Type B pancreatic cell (in vitro differentiated cells): ENCODE measurements around the gene ETV6. TPM values are rescaled to one million over a fixed set of nuclear protein-coding genes. Genes with fewer than 3 reads are reported as not detected.

Experiments used
- DNase-seq: peaks from one replicate; pipeline ENCODE4 v3.0.0; 2021; ENCODE audit warnings: mixed read lengths; ENCODE audit not compliant: unreplicated experiment; ENCODE audit errors: extremely low spot score
- H3K27ac Mint-ChIP-seq: 2 replicates; pipeline ENCODE4 v1.8.0; 2021; ENCODE audit warnings: mild to moderate bottlenecking, mixed read lengths
- H3K27me3 Mint-ChIP-seq: 2 replicates; pipeline ENCODE4 v1.8.0; 2021; ENCODE audit warnings: mixed read lengths
- H3K36me3 Mint-ChIP-seq: 2 replicates; pipeline ENCODE4 v1.8.0; 2021; ENCODE audit warnings: mixed read lengths
- H3K4me1 Mint-ChIP-seq: one replicate; pipeline ENCODE4 v1.8.0; 2021; ENCODE audit warnings: mixed read lengths; ENCODE audit not compliant: unreplicated experiment
- H3K4me3 Mint-ChIP-seq: 2 replicates; pipeline ENCODE4 v1.8.0; 2021; ENCODE audit warnings: mild to moderate bottlenecking, mixed read lengths
- H3K9me3 Mint-ChIP-seq: 2 replicates; pipeline ENCODE4 v1.8.0; 2021; ENCODE audit warnings: mixed read lengths
- total RNA-seq: library from RNA; stranded (reverse); gene quantifications from 2 replicates; pipeline ENCODE4 v1.2.1, GENCODE V29; 2021; ENCODE audit warnings: low replicate concordance
- TF ChIP-seq, protein P1 (sequence below): fragments of 200-600 bp; sonication (generic); conservative IDR thresholded peaks from 2 replicates; pipeline ENCODE4 v1.5.0; 2021; ENCODE audit warnings: antibody characterized with exemption, mild to moderate bottlenecking

ETV6 gene
- total RNA-seq, 1 donor from 2014 or later: 26.5 TPM

DNA sequence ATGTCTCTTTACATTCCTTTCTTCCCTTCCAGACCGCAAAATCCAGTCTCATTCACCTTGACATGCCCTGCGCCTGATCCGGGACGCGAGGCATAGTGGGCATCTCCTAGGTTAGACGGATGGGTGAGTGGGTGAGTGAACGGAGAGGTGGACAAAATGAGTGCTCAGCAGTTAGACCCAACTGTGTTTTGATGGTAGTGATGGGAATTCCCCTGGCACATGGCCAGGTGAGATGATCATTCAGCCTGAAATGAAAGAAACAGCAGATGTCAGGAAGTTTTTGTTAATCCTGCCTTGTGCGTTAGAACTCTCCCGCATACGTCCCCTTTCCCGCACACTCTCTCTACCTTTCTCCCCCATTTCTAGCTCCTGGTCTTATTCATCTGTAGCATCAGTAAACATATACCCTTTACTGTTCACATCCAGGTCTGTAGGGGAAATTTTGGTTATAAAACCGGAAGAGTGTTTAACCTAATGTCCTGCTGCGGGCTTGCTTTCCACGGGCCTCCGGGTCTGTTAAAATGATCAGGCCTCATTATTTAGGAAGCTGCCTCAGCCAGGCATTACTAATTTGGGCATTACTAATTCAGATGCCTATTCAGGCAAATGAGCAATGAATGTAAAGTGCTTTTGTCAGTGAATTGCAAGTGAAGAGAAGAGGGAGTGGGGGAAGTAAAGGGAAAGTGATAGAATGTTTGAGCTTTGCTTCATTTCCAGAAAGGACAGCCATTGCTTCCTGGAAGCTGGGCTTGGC, 172.8 kb downstream of the ETV6 start:
- Mint-ChIP-seq H3K4me1 (peaks cover 25% of the 10 kb centered on the region), H3K36me3 (peaks cover 30% of the 10 kb centered on the region), H3K27me3 (no peaks in the 10 kb centered on the region), H3K4me3 (no peak overlapping the region), H3K9me3 (no peaks in the 10 kb centered on the region), H3K27ac (peak overlapping the region; percentile 62)
- TF ChIP-seq, protein P1, sequence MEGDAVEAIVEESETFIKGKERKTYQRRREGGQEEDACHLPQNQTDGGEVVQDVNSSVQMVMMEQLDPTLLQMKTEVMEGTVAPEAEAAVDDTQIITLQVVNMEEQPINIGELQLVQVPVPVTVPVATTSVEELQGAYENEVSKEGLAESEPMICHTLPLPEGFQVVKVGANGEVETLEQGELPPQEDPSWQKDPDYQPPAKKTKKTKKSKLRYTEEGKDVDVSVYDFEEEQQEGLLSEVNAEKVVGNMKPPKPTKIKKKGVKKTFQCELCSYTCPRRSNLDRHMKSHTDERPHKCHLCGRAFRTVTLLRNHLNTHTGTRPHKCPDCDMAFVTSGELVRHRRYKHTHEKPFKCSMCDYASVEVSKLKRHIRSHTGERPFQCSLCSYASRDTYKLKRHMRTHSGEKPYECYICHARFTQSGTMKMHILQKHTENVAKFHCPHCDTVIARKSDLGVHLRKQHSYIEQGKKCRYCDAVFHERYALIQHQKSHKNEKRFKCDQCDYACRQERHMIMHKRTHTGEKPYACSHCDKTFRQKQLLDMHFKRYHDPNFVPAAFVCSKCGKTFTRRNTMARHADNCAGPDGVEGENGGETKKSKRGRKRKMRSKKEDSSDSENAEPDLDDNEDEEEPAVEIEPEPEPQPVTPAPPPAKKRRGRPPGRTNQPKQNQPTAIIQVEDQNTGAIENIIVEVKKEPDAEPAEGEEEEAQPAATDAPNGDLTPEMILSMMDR: no peak
- no peak for DNase-seq

DNA sequence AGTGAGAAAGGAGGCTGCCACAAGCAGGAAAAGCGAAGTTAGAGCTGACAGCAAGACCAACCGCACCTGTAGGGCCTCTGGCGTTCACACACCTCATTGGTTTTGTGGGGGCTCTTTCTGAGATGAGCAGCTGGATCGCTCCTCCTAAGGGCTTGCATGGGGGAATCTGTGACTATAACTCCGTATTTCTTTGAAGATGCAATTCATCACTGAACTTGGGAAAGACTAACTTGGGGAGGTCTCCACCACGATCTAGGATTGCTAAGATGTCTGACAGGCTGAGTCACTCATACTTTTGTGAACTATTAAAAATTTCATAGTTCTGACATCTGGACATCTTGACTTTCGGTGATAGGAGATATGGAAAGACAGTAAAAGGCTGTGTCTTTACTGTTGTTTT, 173.6 kb downstream of the ETV6 start:
- Mint-ChIP-seq H3K4me3 (no peak overlapping the region), H3K27ac (no peak overlapping the region), H3K27me3 (no peaks in the 10 kb centered on the region), H3K9me3 (no peaks in the 10 kb centered on the region), H3K36me3 (peaks cover 26% of the 10 kb centered on the region), H3K4me1 (peaks cover 26% of the 10 kb centered on the region)
- TF ChIP-seq, protein P1: no peak
- no peak for DNase-seq

DNA sequence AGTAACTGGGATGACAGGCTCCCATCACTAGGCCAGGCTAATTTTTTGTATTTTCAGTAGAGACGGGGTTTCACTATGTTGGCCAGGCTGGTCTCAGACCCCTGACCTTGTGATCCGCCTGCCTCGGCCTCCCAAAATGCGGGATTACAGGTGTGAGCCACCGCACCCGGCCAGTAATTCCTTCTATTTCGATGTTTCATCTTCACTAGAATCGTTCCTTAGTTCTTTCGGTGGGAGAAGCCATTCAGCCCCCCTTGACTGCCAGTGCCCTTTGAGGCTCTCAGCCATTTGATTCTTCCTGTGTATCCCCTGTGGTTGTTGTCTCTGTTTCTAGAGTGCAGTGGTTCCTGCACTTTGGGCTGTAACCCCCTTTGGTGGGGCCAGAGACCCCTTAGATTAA, 174.1 kb downstream of the ETV6 start:
- no peak for DNase-seq
- Mint-ChIP-seq H3K4me3 (no peak overlapping the region), H3K36me3 (peaks cover 26% of the 10 kb centered on the region), H3K9me3 (no peaks in the 10 kb centered on the region), H3K27ac (no peak overlapping the region), H3K27me3 (no peaks in the 10 kb centered on the region), H3K4me1 (peaks cover 26% of the 10 kb centered on the region)
- TF ChIP-seq, protein P1: no peak

GRCh38 chr12:11824069-11824468, 174.6 kb downstream of the ETV6 start:
- H3K27me3 Mint-ChIP-seq: no peaks in the 10 kb centered on the region

GRCh38 chr12:11824736-11825135, 175.3 kb downstream of the ETV6 start:
- DNase-seq: no peak
- no peaks in the 10 kb centered on the region for H3K9me3 Mint-ChIP-seq
- H3K27me3 Mint-ChIP-seq: no peaks in the 10 kb centered on the region
- TF ChIP-seq, protein P1: no peak
- peaks cover 26% of the 10 kb centered on the region for H3K4me1 Mint-ChIP-seq
- H3K36me3 Mint-ChIP-seq: peaks cover 26% of the 10 kb centered on the region
- no peak overlapping the region for H3K27ac Mint-ChIP-seq
- H3K4me3 Mint-ChIP-seq: no peak overlapping the region

More at GRCh38 chr12:11824069-11824468, 174.6 kb downstream of the ETV6 start:
- peaks cover 26% of the 10 kb centered on the region for H3K36me3 Mint-ChIP-seq
- no peaks in the 10 kb centered on the region for H3K9me3 Mint-ChIP-seq
- H3K4me1 Mint-ChIP-seq: peaks cover 26% of the 10 kb centered on the region
- H3K4me3 Mint-ChIP-seq: no peak overlapping the region
- no peak overlapping the region for H3K27ac Mint-ChIP-seq
- TF ChIP-seq, protein P1: no peak
- no peak for DNase-seq
